ENCODE measurements around the gene ESRRG. TPM values are rescaled to one million over a fixed set of nuclear protein-coding genes. Genes with fewer than 3 reads are reported as not detected.
"Not testable (repeated sequence)": the region's sequence is repeated elsewhere in the genome, so short reads cannot be mapped to it uniquely, and the experiment has no call there.

ESRRG gene
- total RNA-seq, 2 donors from 2014 or later, result 0.09 TPM; not detected in 1

GRCh38 chr1:216533776-216534175 lies 189.5 kb downstream of the ESRRG start:
- DNase-seq (ENCODE audit: low spot score), result no peak
- intact Hi-C loops (cut with DNase I), result no loop called here

- no peak for DNase-seq (ENCODE audit: low spot score)
- intact Hi-C loops (cut with DNase I), result no loop called here
These were observed 190.9 kb downstream of the ESRRG start for GRCh38 chr1:216532251-216532798.

GRCh38 chr1:216531263-216532239 lies 191.7 kb downstream of the ESRRG start:
- intact Hi-C loops (cut with DNase I), result no loop called here
- DNase-seq (ENCODE audit: low spot score), result no peak

GRCh38 chr1:216529851-216530250 lies 193.4 kb downstream of the ESRRG start:
- DNase-seq (ENCODE audit: low spot score); intact Hi-C loops (cut with DNase I): not testable (repeated sequence)

- intact Hi-C loops (cut with DNase I), result no loop called here
- DNase-seq (ENCODE audit: low spot score), result no peak
These were observed 194.4 kb downstream of the ESRRG start for GRCh38 chr1:216528816-216529215.

GRCh38 chr1:216523449-216524190 lies 199.6 kb downstream of the ESRRG start:
- DNase-seq (ENCODE audit: low spot score), result no peak
- intact Hi-C loops (cut with DNase I), result no loop called here

- no peak for DNase-seq (ENCODE audit: low spot score)
- intact Hi-C loops (cut with DNase I), result no loop called here
These were observed 200.2 kb downstream of the ESRRG start for GRCh38 chr1:216523043-216523442.

GRCh38 chr1:216521477-216521876 lies 201.8 kb downstream of the ESRRG start:
- DNase-seq (ENCODE audit: low spot score), result no peak
- intact Hi-C loops (cut with DNase I), result no loop called here

GRCh38 chr1:216518844-216519627 lies 204.2 kb downstream of the ESRRG start:
- DNase-seq (ENCODE audit: low spot score), result no peak

GRCh38 chr1:216502528-216503162 lies 220.6 kb downstream of the ESRRG start:
- intact Hi-C loops (cut with DNase I), result no loop called here
- DNase-seq (ENCODE audit: low spot score), result no peak

More at GRCh38 chr1:216518844-216519627, 204.2 kb downstream of the ESRRG start:
- intact Hi-C loops (cut with DNase I), result no loop called here

GRCh38 chr1:216500273-216500967 lies 222.8 kb downstream of the ESRRG start:
- intact Hi-C loops (cut with DNase I), result no loop called here
- DNase-seq (ENCODE audit: low spot score), result no peak

- intact Hi-C loops (cut with DNase I), result no loop called here
- DNase-seq (ENCODE audit: low spot score), result no peak
These were observed 223.5 kb downstream of the ESRRG start for GRCh38 chr1:216499581-216500272.

- intact Hi-C loops (cut with DNase I), result no loop called here
- no peak for DNase-seq (ENCODE audit: low spot score)
These were observed 225.0 kb downstream of the ESRRG start for GRCh38 chr1:216498277-216498676.

- intact Hi-C loops (cut with DNase I), result no loop called here
These were observed 238.2 kb downstream of the ESRRG start for GRCh38 chr1:216485042-216485441.

GRCh38 chr1:216483672-216484401 lies 239.4 kb downstream of the ESRRG start:
- intact Hi-C loops (cut with DNase I), result no loop called here
- DNase-seq (ENCODE audit: low spot score), result no peak

More at GRCh38 chr1:216485042-216485441, 238.2 kb downstream of the ESRRG start:
- DNase-seq (ENCODE audit: low spot score), result no peak

- intact Hi-C loops (cut with DNase I), result no loop called here
- no peak for DNase-seq (ENCODE audit: low spot score)
These were observed 240.6 kb downstream of the ESRRG start for GRCh38 chr1:216482620-216483019.

- intact Hi-C loops (cut with DNase I), result loop anchor here in 1 of 2 donors (5.0 kb wide), 1 partner anchor 606 kb away; no protein-coding TSS in a partner anchor
- peak; percentile 75 for DNase-seq (ENCODE audit: low spot score)
These were observed 245.0 kb downstream of the ESRRG start for GRCh38 chr1:216478238-216478637.

Data from posterior vena cava (tissue), 2 donors.